ENCODE measurements around the gene CDH13.

CDH13 gene

GRCh38 chr16:83312015-83312717 is 685.4 kb downstream of the CDH13 start:
- Histone ChIP-seq H3K4me1 (ENCODE audit: control insufficient read depth, insufficient read depth, low read length) (no peaks in the 10 kb centered on the region), H3K27ac (ENCODE audit: low read length) (no peak overlapping the region), H3K36me3 (ENCODE audit: control insufficient read depth in 2 of 2, insufficient read depth in 2 of 2, low read length in 2 of 2) (no peaks in the 10 kb centered on the region), H3K9ac (ENCODE audit: low read length in 2 of 2) (no peak overlapping the region), H3K9me3 (ENCODE audit: control insufficient read depth in 2 of 2, low read length in 2 of 2) (peaks cover 0 to 2% of the 10 kb centered on the region in 2 donors), H3K27me3 (ENCODE audit: control insufficient read depth in 1 of 2, insufficient read depth in 2 of 2, low read length in 2 of 2) (no peaks in the 10 kb centered on the region), H3K4me3 (ENCODE audit: low read length in 2 of 2) (no peak overlapping the region)

GRCh38 chr16:83312718-83313245 is 686.0 kb downstream of the CDH13 start:
- Histone ChIP-seq H3K36me3 (ENCODE audit: control insufficient read depth in 2 of 2, insufficient read depth in 2 of 2, low read length in 2 of 2) (no peaks in the 10 kb centered on the region), H3K27me3 (ENCODE audit: control insufficient read depth in 1 of 2, insufficient read depth in 2 of 2, low read length in 2 of 2) (no peaks in the 10 kb centered on the region), H3K4me3 (ENCODE audit: low read length in 2 of 2) (no peak overlapping the region), H3K9me3 (ENCODE audit: control insufficient read depth in 2 of 2, low read length in 2 of 2) (peaks cover 0 to 2% of the 10 kb centered on the region in 2 donors), H3K27ac (ENCODE audit: low read length) (no peak overlapping the region), H3K4me1 (ENCODE audit: control insufficient read depth, insufficient read depth, low read length) (no peaks in the 10 kb centered on the region), H3K9ac (ENCODE audit: low read length in 2 of 2) (no peak overlapping the region)

GRCh38 chr16:83315271-83315670 is 688.5 kb downstream of the CDH13 start:
- Histone ChIP-seq H3K27ac (ENCODE audit: low read length) (no peak overlapping the region), H3K4me1 (ENCODE audit: control insufficient read depth, insufficient read depth, low read length) (no peaks in the 10 kb centered on the region), H3K9me3 (ENCODE audit: control insufficient read depth in 2 of 2, low read length in 2 of 2) (peaks cover 0 to 2% of the 10 kb centered on the region in 2 donors), H3K9ac (ENCODE audit: low read length in 2 of 2) (no peak overlapping the region), H3K36me3 (ENCODE audit: control insufficient read depth in 2 of 2, insufficient read depth in 2 of 2, low read length in 2 of 2) (no peaks in the 10 kb centered on the region), H3K4me3 (ENCODE audit: low read length in 2 of 2) (no peak overlapping the region), H3K27me3 (ENCODE audit: control insufficient read depth in 1 of 2, insufficient read depth in 2 of 2, low read length in 2 of 2) (no peaks in the 10 kb centered on the region)

GRCh38 chr16:83316458-83316857 is 689.7 kb downstream of the CDH13 start:
- H3K27ac ChIP-seq (ENCODE audit: low read length): no peak overlapping the region
- H3K9ac ChIP-seq (ENCODE audit: low read length in 2 of 2): no peak overlapping the region
- H3K36me3 ChIP-seq (ENCODE audit: control insufficient read depth in 2 of 2, insufficient read depth in 2 of 2, low read length in 2 of 2): no peaks in the 10 kb centered on the region
- no peaks in the 10 kb centered on the region for H3K27me3 ChIP-seq (ENCODE audit: control insufficient read depth in 1 of 2, insufficient read depth in 2 of 2, low read length in 2 of 2)
- H3K4me1 ChIP-seq (ENCODE audit: control insufficient read depth, insufficient read depth, low read length): no peaks in the 10 kb centered on the region
- H3K9me3 ChIP-seq (ENCODE audit: control insufficient read depth in 2 of 2, low read length in 2 of 2): no peaks in the 10 kb centered on the region
- H3K4me3 ChIP-seq (ENCODE audit: low read length in 2 of 2): no peak overlapping the region

GRCh38 chr16:83318390-83318789 is 691.6 kb downstream of the CDH13 start:
- H3K4me1 ChIP-seq (ENCODE audit: control insufficient read depth, insufficient read depth, low read length): no peaks in the 10 kb centered on the region
- no peaks in the 10 kb centered on the region for H3K36me3 ChIP-seq (ENCODE audit: control insufficient read depth in 2 of 2, insufficient read depth in 2 of 2, low read length in 2 of 2)

GRCh38 chr16:83328936-83329335 is 702.2 kb downstream of the CDH13 start:
- Histone ChIP-seq H3K9ac (ENCODE audit: low read length in 2 of 2) (no peak overlapping the region), H3K36me3 (ENCODE audit: control insufficient read depth in 2 of 2, insufficient read depth in 2 of 2, low read length in 2 of 2) (no peaks in the 10 kb centered on the region), H3K4me1 (ENCODE audit: control insufficient read depth, insufficient read depth, low read length) (no peaks in the 10 kb centered on the region), H3K9me3 (ENCODE audit: control insufficient read depth in 2 of 2, low read length in 2 of 2) (no peaks in the 10 kb centered on the region), H3K4me3 (ENCODE audit: low read length in 2 of 2) (no peak overlapping the region), H3K27ac (ENCODE audit: low read length) (no peak overlapping the region), H3K27me3 (ENCODE audit: control insufficient read depth in 1 of 2, insufficient read depth in 2 of 2, low read length in 2 of 2) (no peaks in the 10 kb centered on the region)

More at GRCh38 chr16:83318390-83318789, 691.6 kb downstream of the CDH13 start:
- Histone ChIP-seq H3K9ac (ENCODE audit: low read length in 2 of 2) (no peak overlapping the region), H3K27me3 (ENCODE audit: control insufficient read depth in 1 of 2, insufficient read depth in 2 of 2, low read length in 2 of 2) (no peaks in the 10 kb centered on the region), H3K9me3 (ENCODE audit: control insufficient read depth in 2 of 2, low read length in 2 of 2) (no peaks in the 10 kb centered on the region), H3K27ac (ENCODE audit: low read length) (no peak overlapping the region), H3K4me3 (ENCODE audit: low read length in 2 of 2) (no peak overlapping the region)

GRCh38 chr16:83329441-83329840 is 702.7 kb downstream of the CDH13 start:
- Histone ChIP-seq H3K4me1 (ENCODE audit: control insufficient read depth, insufficient read depth, low read length) (no peaks in the 10 kb centered on the region), H3K36me3 (ENCODE audit: control insufficient read depth in 2 of 2, insufficient read depth in 2 of 2, low read length in 2 of 2) (no peaks in the 10 kb centered on the region), H3K27me3 (ENCODE audit: control insufficient read depth in 1 of 2, insufficient read depth in 2 of 2, low read length in 2 of 2) (no peaks in the 10 kb centered on the region), H3K9ac (ENCODE audit: low read length in 2 of 2) (no peak overlapping the region), H3K9me3 (ENCODE audit: control insufficient read depth in 2 of 2, low read length in 2 of 2) (no peaks in the 10 kb centered on the region), H3K27ac (ENCODE audit: low read length) (no peak overlapping the region), H3K4me3 (ENCODE audit: low read length in 2 of 2) (no peak overlapping the region)

GRCh38 chr16:83330251-83330650 is 703.5 kb downstream of the CDH13 start:
- H3K36me3 ChIP-seq (ENCODE audit: control insufficient read depth in 2 of 2, insufficient read depth in 2 of 2, low read length in 2 of 2): no peaks in the 10 kb centered on the region
- no peaks in the 10 kb centered on the region for H3K27me3 ChIP-seq (ENCODE audit: control insufficient read depth in 1 of 2, insufficient read depth in 2 of 2, low read length in 2 of 2)
- H3K4me1 ChIP-seq (ENCODE audit: control insufficient read depth, insufficient read depth, low read length): no peaks in the 10 kb centered on the region
- no peak overlapping the region for H3K4me3 ChIP-seq (ENCODE audit: low read length in 2 of 2)
- H3K9me3 ChIP-seq (ENCODE audit: control insufficient read depth in 2 of 2, low read length in 2 of 2): no peaks in the 10 kb centered on the region
- no peak overlapping the region for H3K27ac ChIP-seq (ENCODE audit: low read length)
- H3K9ac ChIP-seq (ENCODE audit: low read length in 2 of 2): no peak overlapping the region

- Histone ChIP-seq H3K9me3 (ENCODE audit: control insufficient read depth in 2 of 2, low read length in 2 of 2) (no peaks in the 10 kb centered on the region), H3K4me3 (ENCODE audit: low read length in 2 of 2) (no peak overlapping the region), H3K27me3 (ENCODE audit: control insufficient read depth in 1 of 2, insufficient read depth in 2 of 2, low read length in 2 of 2) (no peaks in the 10 kb centered on the region), H3K36me3 (ENCODE audit: control insufficient read depth in 2 of 2, insufficient read depth in 2 of 2, low read length in 2 of 2) (no peaks in the 10 kb centered on the region), H3K27ac (ENCODE audit: low read length) (no peak overlapping the region), H3K4me1 (ENCODE audit: control insufficient read depth, insufficient read depth, low read length) (no peaks in the 10 kb centered on the region), H3K9ac (ENCODE audit: low read length in 2 of 2) (no peak overlapping the region)
These were observed 708.3 kb downstream of the CDH13 start for GRCh38 chr16:83335076-83335475.

- no peaks in the 10 kb centered on the region for H3K9me3 ChIP-seq (ENCODE audit: control insufficient read depth in 2 of 2, low read length in 2 of 2)
- no peaks in the 10 kb centered on the region for H3K4me1 ChIP-seq (ENCODE audit: control insufficient read depth, insufficient read depth, low read length)
These were observed 709.8 kb downstream of the CDH13 start for GRCh38 chr16:83336603-83337002.

GRCh38 chr16:83338138-83338537 is 711.4 kb downstream of the CDH13 start:
- no peak overlapping the region for H3K27ac ChIP-seq (ENCODE audit: low read length)
- no peaks in the 10 kb centered on the region for H3K9me3 ChIP-seq (ENCODE audit: control insufficient read depth in 2 of 2, low read length in 2 of 2)
- H3K9ac ChIP-seq (ENCODE audit: low read length in 2 of 2): no peak overlapping the region
- H3K27me3 ChIP-seq (ENCODE audit: control insufficient read depth in 1 of 2, insufficient read depth in 2 of 2, low read length in 2 of 2): no peaks in the 10 kb centered on the region
- H3K36me3 ChIP-seq (ENCODE audit: control insufficient read depth in 2 of 2, insufficient read depth in 2 of 2, low read length in 2 of 2): no peaks in the 10 kb centered on the region
- no peaks in the 10 kb centered on the region for H3K4me1 ChIP-seq (ENCODE audit: control insufficient read depth, insufficient read depth, low read length)
- no peak overlapping the region for H3K4me3 ChIP-seq (ENCODE audit: low read length in 2 of 2)

More at GRCh38 chr16:83336603-83337002, 709.8 kb downstream of the CDH13 start:
- Histone ChIP-seq H3K9ac (ENCODE audit: low read length in 2 of 2) (no peak overlapping the region), H3K27ac (ENCODE audit: low read length) (no peak overlapping the region), H3K27me3 (ENCODE audit: control insufficient read depth in 1 of 2, insufficient read depth in 2 of 2, low read length in 2 of 2) (no peaks in the 10 kb centered on the region), H3K4me3 (ENCODE audit: low read length in 2 of 2) (no peak overlapping the region), H3K36me3 (ENCODE audit: control insufficient read depth in 2 of 2, insufficient read depth in 2 of 2, low read length in 2 of 2) (no peaks in the 10 kb centered on the region)
